HG03039 (cell line): ENCODE data around the gene CRISPLD2.

ENCODE experiments used
- ATAC-seq: cut with Tn5 transposase; IDR thresholded peaks from one replicate; pipeline ENCODE4 v1.9.1; 2021; ENCODE audit warnings: mild to moderate bottlenecking, moderate library complexity; ENCODE audit not compliant: unreplicated experiment

Gene CRISPLD2

GRCh38 chr16:84881702-84882521, 62.1 kb downstream of the CRISPLD2 start:
- no peak for ATAC-seq

- ATAC-seq = no peak
Observed at GRCh38 chr16:84883301-84883700, 63.5 kb downstream of the CRISPLD2 start.

DNA sequence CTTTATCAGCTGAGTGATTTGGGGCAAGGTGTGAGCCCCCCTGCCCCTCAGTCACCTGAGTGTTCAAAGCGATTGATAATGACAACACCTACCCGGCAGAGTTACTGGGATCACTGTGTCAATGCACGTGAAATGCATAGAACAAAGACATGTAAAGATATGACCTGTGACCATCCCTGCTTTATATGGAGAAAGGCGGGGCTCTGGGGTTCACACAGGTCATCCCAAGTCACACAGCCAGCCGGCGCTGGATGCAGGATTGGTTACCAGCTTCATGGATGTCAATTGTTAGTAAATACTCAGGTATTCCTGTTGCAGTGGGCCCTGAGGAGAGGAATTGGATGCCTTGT, 64.4 kb downstream of the CRISPLD2 start:
- no peak for ATAC-seq

DNA sequence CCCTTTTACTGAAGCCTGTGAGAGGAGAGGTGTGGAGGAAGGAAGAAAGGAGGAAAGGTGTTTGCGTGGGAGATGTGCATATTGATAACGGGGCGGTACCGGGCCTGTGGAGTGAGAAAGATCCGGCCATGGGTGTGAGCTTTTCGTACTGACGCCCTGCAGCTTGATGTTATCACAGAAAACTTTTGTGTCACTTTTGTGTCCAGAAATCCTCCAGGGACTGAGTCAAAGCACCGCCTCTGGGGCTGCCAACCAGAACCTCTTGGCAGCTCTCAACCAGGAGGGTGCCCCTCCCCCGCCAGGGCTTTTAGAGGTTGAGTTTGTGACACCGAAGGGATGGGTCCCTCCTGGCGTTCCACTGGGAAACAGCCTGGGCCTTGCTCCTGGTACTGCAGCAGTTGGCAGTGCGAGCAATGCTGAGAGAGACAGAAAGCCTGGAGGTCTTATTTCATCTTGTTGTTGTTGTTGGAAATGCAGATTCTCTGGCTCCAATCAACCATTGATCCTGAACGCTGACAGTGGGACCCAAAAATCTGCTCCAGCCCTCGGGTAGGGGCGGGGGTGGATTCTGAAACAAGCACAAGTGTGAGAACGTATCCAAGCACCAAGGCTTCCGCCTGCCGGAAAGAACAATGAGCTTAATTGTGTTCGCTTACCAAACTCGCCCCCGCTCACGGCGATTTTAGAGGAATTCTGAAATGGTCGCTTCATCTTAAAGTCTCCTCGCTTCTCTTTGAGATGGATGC, 65.0 kb downstream of the CRISPLD2 start:
- ATAC-seq = no peak

GRCh38 chr16:84885342-84885910, 65.6 kb downstream of the CRISPLD2 start:
- no peak for ATAC-seq

DNA sequence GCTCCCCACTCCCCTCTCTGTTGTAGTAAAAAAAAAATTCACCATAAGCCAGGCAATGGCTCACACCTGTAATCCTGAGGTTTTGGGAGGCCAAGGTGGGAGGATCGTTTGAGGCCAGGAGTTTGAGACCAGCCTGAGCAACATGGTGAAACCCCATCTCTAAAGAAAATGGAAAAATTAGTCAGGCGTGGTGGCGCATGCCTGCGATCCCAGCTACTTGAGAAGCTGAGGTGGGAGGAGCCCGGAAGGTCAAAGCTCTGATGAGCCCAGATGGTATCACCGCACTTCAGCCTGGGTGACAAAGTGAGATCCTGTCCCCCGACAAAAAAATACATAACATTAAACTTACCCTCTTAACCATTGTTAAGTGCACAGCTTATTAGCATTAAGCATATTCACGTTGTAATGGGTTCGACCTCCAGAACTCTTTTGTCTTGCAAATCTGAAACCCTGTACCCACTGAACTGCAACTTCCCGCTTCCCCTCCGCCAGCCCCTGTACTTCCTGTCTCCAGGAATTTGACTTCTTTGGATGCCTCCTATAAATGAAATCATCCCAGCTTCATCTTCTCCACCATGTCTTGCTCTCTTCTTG, 66.8 kb downstream of the CRISPLD2 start:
- ATAC-seq = no peak

- ATAC-seq = no peak
Observed at GRCh38 chr16:84887207-84887606, 67.4 kb downstream of the CRISPLD2 start.

GRCh38 chr16:84888450-84888849, 68.7 kb downstream of the CRISPLD2 start:
- no peak for ATAC-seq

GRCh38 chr16:84889066-84889465, 69.3 kb downstream of the CRISPLD2 start:
- no peak for ATAC-seq

GRCh38 chr16:84890427-84890826, 70.6 kb downstream of the CRISPLD2 start:
- ATAC-seq = no peak

GRCh38 chr16:84891149-84891795, 71.5 kb downstream of the CRISPLD2 start:
- no peak for ATAC-seq

GRCh38 chr16:84892097-84892496, 72.3 kb downstream of the CRISPLD2 start:
- no peak for ATAC-seq

DNA sequence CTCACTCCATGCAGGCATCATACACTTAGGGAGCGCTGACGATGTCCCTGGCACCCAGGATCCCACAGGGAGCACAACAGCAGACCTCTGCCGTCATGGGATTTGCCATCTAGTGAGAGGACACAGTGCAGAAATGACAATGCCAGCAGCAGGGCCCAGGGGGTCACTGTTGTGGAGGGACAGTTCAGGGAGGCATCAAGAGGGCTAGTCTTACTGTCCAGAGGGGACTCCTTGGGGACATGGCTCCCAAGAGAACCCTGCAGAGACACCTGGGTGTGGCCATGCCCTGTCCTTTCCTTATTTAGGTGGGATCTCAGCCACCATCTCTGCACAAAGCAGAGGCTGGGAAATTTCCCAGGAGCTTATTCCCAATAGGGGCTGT, 73.7 kb downstream of the CRISPLD2 start:
- ATAC-seq = no peak

GRCh38 chr16:84893849-84894599, 74.2 kb downstream of the CRISPLD2 start:
- no peak for ATAC-seq

- no peak for ATAC-seq
Observed at GRCh38 chr16:84895016-84895415, 75.2 kb downstream of the CRISPLD2 start.

DNA sequence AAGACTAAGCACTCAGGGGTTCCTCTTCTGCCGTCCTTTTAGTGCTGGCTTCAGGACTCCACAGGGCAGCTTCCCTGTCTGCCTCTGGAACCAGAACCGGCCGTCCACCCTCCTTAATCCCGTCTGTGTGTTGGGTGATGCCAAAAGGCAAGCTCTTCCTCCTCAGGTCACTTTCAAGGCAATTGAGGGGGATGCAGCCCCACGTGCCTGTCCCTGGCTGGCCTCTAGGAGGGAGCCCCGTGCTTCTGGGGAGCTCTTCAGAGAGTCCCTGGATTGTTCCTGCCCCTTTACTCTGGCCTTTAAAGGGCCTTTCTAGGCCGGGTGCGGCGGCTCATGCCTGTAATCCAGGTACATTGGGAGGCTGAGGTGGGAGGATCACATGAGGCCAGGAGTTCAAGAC, 77.1 kb downstream of the CRISPLD2 start:
- no peak for ATAC-seq

DNA sequence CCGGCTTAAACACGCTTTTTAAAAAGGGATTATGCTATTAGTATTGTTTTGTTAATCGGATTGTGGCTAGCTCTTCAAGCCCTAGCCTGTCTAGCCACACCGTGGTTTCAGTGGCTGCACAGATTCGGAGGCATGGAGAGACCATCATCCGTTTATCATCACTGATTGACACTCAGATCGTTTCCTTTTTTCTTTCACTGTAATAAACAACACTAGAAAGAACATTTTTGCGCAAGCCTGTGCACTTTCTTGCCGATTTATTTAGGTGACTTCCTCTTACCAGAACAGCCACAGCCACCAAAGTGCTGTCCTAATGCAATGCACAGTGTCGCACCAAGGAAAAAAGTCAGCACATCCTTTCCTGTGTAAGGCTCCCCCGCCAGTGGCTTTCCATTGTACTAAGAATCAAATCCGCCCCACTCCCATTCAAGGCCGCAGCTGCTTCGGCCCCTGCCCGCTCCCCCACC, 78.2 kb downstream of the CRISPLD2 start:
- no peak for ATAC-seq

DNA sequence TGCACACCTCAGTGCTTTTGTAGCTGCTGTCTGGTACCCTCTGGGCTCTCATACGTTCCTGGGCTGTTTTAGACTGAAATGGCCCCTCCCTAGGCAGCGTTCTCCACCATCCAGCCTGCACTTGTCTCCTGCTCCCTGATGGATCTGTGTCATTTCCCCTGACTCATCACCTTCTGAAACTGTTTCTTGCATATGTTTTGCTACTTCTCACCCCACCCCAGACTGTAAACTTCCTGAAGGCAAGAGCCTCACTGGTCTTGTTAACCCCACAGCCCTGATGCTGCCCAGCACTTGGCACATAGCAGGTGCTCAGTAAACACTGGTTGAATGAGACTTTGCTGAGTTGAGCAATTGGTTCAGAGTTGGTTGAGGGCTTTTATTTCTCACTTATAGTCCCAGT, 78.7 kb downstream of the CRISPLD2 start:
- ATAC-seq = no peak

GRCh38 chr16:84899414-84899813, 79.6 kb downstream of the CRISPLD2 start:
- ATAC-seq = no peak

DNA sequence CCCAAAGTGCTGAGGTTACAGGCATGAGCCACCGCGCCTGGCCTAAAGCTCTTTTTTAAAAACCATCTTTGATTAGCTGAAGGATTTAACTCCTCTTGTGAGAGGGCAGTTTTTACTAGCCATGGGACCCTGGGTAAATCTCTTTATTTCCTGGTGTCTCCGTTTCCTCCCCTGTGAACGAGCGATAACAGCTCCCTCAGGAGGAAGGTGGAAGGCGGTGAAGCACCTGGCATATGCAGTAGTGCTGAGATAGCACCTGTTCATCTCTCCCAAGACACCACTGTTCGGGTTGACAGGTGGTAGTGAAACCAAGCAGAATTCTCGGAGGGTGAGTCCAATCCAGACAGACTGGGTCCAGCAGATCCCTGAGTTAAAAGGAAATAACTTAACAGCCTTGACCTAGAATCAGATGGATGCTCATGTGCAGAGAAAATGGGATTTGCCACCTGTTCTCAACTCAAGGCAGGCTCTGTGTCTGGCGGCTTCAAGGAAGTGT, 86.2 kb downstream of the CRISPLD2 start:
- ATAC-seq = no peak
